B cell (primary cell): ENCODE measurements around the gene PRTFDC1. TPM values are rescaled to one million over a fixed set of nuclear protein-coding genes. Genes with fewer than 3 reads are reported as not detected.

Experiments
- ATAC-seq: fragments of 200-7000 bp; cut with Tn5 transposase; one replicate; pipeline ENCODE4 v1.10.0; 2021; ENCODE audit warnings: low read depth, mild to moderate bottlenecking, moderate number of reproducible peaks, moderate library complexity
- CTCF ChIA-PET: fragments of 350-600 bp; sonication (Branson Sonifier 250); formaldehyde crosslinking; loops from one replicate; lab custom pipeline; 2021; ENCODE audit warnings: antibody characterized with exemption, inconsistent platforms; lab: Charles Lee
- POLR2A ChIA-PET: fragments of 350-600 bp; sonication (Branson Sonifier 250); formaldehyde crosslinking; loops from one replicate; lab custom pipeline; 2021; ENCODE audit warnings: antibody characterized with exemption; lab: Charles Lee
- DNase-seq: peaks from one replicate; pipeline ENCODE4 v3.0.0; 2013
- H2AFZ ChIP-seq: 2 replicates; pipeline ENCODE4 v1.6.1; 2012; ENCODE audit warnings: mild to moderate bottlenecking, low read depth, low read length; ENCODE audit not compliant: insufficient read depth, poor library complexity, severe bottlenecking
- H3K27ac ChIP-seq, 2 donors: 1 replicate in 1 of 2; 2 replicates in 1 of 2; pipeline ENCODE4 v1.5.1; 2012 to 2013; ENCODE audit warnings: low read length in 2 of 2, mild to moderate bottlenecking in 2 of 2, moderate library complexity in 1 of 2
- H3K27me3 ChIP-seq, 4 experiments: fragments of 200-600 bp in 1 of 4; sonication (generic) in 1 of 4; replicated peaks in 1 of 4; 1 replicate in 2 of 4; 2 replicates in 2 of 4; pipeline versions ENCODE4 v1.6.1 to v1.7.0; 2013 to 2016; ENCODE audit warnings: low read length in 3 of 4, mild to moderate bottlenecking in 2 of 4, mixed read lengths in 1 of 4, moderate library complexity in 1 of 4; ENCODE audit not compliant: insufficient read depth in 4 of 4, control insufficient read depth in 3 of 4; ENCODE audit errors: control extremely low read depth in 1 of 4
- H3K36me3 ChIP-seq, 2 experiments: replicated peaks in 1 of 2; 1 replicate in 1 of 2; 2 replicates in 1 of 2; pipeline versions ENCODE4 v1.6.1 to v1.7.1; 2013; ENCODE audit warnings: low read length in 1 of 2; ENCODE audit not compliant: insufficient read depth in 2 of 2, control insufficient read depth in 1 of 2; ENCODE audit errors: control extremely low read depth in 1 of 2, extremely low read depth in 1 of 2
- H3K4me1 ChIP-seq, 2 donors: fragments of 200-600 bp in 1 of 2; sonication (generic) in 1 of 2; 1 replicate in 1 of 2; 2 replicates in 1 of 2; pipeline versions ENCODE4 v1.5.1 to v1.6.1; 2013 to 2017; ENCODE audit warnings: low read length in 2 of 2; ENCODE audit not compliant: control insufficient read depth in 2 of 2, insufficient read depth in 2 of 2
- H3K4me2 ChIP-seq: replicated peaks from 2 replicates; pipeline ENCODE3; 2012; ENCODE audit warnings: mild to moderate bottlenecking, low read depth, low read length; ENCODE audit not compliant: poor library complexity, severe bottlenecking
- H3K4me3 ChIP-seq, 5 experiments: fragments of 200-600 bp in 1 of 5; sonication (generic) in 1 of 5; 1 replicate in 3 of 5; 2 replicates in 2 of 5; pipeline versions ENCODE4 v1.5.1 to v1.7.0; 2011 to 2016; ENCODE audit warnings: low read length in 4 of 5, mild to moderate bottlenecking in 4 of 5, low read depth in 2 of 5, control low read depth in 1 of 5, moderate library complexity in 1 of 5; ENCODE audit not compliant: insufficient read depth in 1 of 5; ENCODE audit errors: control extremely low read depth in 1 of 5, extremely low read depth in 1 of 5
- H3K79me2 ChIP-seq: fragments of 200-600 bp; sonication (generic); one replicate; pipeline ENCODE4 v1.6.0; 2016; ENCODE audit warnings: low read length; ENCODE audit not compliant: control insufficient read depth, insufficient read depth
- H3K9ac ChIP-seq: fragments of 200-600 bp; sonication (generic); 2 replicates; pipeline ENCODE4 v1.6.1; 2017; ENCODE audit warnings: mild to moderate bottlenecking, low read length, moderate library complexity
- H3K9me3 ChIP-seq, 3 donors: one replicate each; pipeline versions ENCODE4 v1.6.1 to v1.7.1; 2013; ENCODE audit warnings: low read length in 2 of 3; ENCODE audit not compliant: control insufficient read depth in 2 of 3, insufficient read depth in 1 of 3; ENCODE audit errors: control extremely low read depth in 1 of 3
- H4K20me1 ChIP-seq: 2 replicates; pipeline ENCODE4 v1.6.0; 2012; ENCODE audit warnings: mild to moderate bottlenecking, low read length; ENCODE audit not compliant: insufficient read depth, control insufficient read depth, poor library complexity, severe bottlenecking
- H3K27ac Mint-ChIP-seq: one replicate; pipeline ENCODE4 v1.8.0; 2021; ENCODE audit warnings: mixed read lengths
- H3K27me3 Mint-ChIP-seq: one replicate; pipeline ENCODE4 v1.8.0; 2021; ENCODE audit warnings: mixed read lengths
- H3K4me1 Mint-ChIP-seq: one replicate; pipeline ENCODE4 v1.8.0; 2021; ENCODE audit warnings: mixed read lengths
- H3K4me3 Mint-ChIP-seq: one replicate; pipeline ENCODE4 v1.8.0; 2021; ENCODE audit warnings: mixed read lengths
- H3K9me3 Mint-ChIP-seq: one replicate; pipeline ENCODE4 v1.8.0; 2022; ENCODE audit warnings: mixed read lengths; ENCODE audit not compliant: insufficient read depth
- EZH2 ChIP-seq: IDR thresholded peaks from 2 replicates; pipeline ENCODE4 v1.6.1; 2012; ENCODE audit warnings: borderline replicate concordance, low read depth, mild to moderate bottlenecking, moderate library complexity, low read length; ENCODE audit not compliant: insufficient read depth, poor library complexity, severe bottlenecking
- WGBS: methylation state at CpG from one replicate; pipeline ENCODE4 v1.1.5; 2013; ENCODE audit warnings: missing lambda C conversion rate; ENCODE audit not compliant: insufficient coverage; 5-methylcytosine and 5-hydroxymethylcytosine counted together
- intact Hi-C: fragments of 100-400 bp; cut with micrococcal nuclease; formaldehyde crosslinking; loops from one replicate; pipeline ENCODE4 v1.10.0; 2022
- polyA plus RNA-seq: library from polyadenylated mRNA; depleted of rRNA; stranded (reverse); fragments of >200 nt; gene quantifications from 2 replicates; pipeline ENCODE4 v1.2.3, GENCODE V29; 2012
- total RNA-seq, 2 donors: library from RNA; stranded (reverse); fragments of 120-200 nt in 1 of 2; gene quantifications; 1 replicate in 1 of 2; 2 replicates in 1 of 2; pipeline versions ENCODE4 v1.2.3 to v1.2.4, GENCODE V29; 2013 to 2022
- TF ChIP-seq, protein P1 (sequence below): fragments of 200-600 bp; IDR thresholded peaks from one replicate; pipeline ENCODE4 v1.8.0; 2022; ENCODE audit warnings: antibody characterized with exemption, mild to moderate bottlenecking

The PRTFDC1 gene
- total and polyA plus RNA-seq, 2 donors (not counting 1 experiment from before 2014, with no cell fraction given): 0.63 TPM; not detected in 1

DNA sequence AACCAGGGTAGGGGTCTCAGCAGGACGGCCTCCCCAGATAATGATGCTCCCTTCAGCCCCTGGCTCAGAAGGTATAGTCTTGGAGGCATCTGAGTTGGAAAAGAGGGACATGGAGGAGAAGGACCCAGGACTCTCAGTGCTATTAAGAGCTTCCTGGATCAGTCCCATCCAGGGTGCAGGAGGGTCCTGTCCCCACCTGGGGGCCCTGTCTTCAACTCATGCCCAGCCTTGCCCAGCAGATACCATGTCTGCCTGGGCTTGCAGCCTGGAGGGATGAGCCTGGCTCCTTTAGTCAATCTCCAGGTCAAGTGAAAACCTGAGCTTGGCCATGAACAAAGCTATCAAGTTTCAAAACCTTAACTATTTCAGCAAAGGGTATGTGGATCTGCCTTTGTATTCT is 67.6 kb downstream of the PRTFDC1 start:
- CTCF ChIA-PET: no interaction called here
- TF ChIP-seq, protein P1, sequence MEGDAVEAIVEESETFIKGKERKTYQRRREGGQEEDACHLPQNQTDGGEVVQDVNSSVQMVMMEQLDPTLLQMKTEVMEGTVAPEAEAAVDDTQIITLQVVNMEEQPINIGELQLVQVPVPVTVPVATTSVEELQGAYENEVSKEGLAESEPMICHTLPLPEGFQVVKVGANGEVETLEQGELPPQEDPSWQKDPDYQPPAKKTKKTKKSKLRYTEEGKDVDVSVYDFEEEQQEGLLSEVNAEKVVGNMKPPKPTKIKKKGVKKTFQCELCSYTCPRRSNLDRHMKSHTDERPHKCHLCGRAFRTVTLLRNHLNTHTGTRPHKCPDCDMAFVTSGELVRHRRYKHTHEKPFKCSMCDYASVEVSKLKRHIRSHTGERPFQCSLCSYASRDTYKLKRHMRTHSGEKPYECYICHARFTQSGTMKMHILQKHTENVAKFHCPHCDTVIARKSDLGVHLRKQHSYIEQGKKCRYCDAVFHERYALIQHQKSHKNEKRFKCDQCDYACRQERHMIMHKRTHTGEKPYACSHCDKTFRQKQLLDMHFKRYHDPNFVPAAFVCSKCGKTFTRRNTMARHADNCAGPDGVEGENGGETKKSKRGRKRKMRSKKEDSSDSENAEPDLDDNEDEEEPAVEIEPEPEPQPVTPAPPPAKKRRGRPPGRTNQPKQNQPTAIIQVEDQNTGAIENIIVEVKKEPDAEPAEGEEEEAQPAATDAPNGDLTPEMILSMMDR: no peak
- no peak for TF ChIP-seq EZH2
- Histone ChIP-seq H3K4me1 (peaks cover 28 to 52% of the 10 kb centered on the region in 2 donors), H2AFZ (no peak overlapping the region), H4K20me1 (no peaks in the 10 kb centered on the region), H3K9me3 (peaks cover 0 to 3% (median 0%) of the 10 kb centered on the region in 3 donors), H3K36me3 (no peaks in the 10 kb centered on the region), H3K79me2 (no peaks in the 10 kb centered on the region), H3K4me2 (no peak overlapping the region), H3K27ac (no peak overlapping the region), H3K4me3 (no peak overlapping the region), H3K9ac (no peak overlapping the region), H3K27me3 (no peaks in the 10 kb centered on the region)
- no peaks in the 10 kb centered on the region for H3K27me3 Mint-ChIP-seq
- peaks cover 57% of the 10 kb centered on the region for H3K4me1 Mint-ChIP-seq
- no CpG with 5 or more reads among the region's 1 CpG for WGBS
- H3K27ac Mint-ChIP-seq: no peak overlapping the region
- H3K4me3 Mint-ChIP-seq: no peak overlapping the region
- ATAC-seq (no peak), DNase-seq (no peak)
- no peaks in the 10 kb centered on the region for H3K9me3 Mint-ChIP-seq
- POLR2A ChIA-PET: no interaction called here
- intact Hi-C loops: loop anchor here (5.0 kb wide), 1 partner anchor 68 kb away; the partner anchor contains the start of gene PRTFDC1

DNA sequence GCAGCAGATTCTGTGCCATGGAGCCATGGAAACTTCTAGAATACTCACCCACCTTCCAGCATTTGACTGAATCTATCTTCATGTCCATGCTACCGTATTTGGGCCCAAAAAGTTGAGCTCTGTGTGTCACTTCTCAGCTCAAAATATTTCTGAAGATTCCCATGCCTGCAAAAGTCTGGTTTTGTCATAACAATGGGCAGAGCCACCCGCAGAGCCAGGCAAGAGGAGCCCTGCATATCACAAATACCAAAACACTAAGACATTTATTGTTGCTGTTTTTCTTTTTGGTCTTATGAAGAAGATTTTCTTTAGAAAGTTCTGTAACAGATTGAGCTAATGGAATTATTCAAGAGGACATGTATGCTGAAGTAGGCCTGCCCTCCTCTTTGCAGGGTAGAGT is 68.1 kb downstream of the PRTFDC1 start:
- no peak overlapping the region for H3K27ac Mint-ChIP-seq
- intact Hi-C loops: no loop called here

More for the DNA sequence above, 68.1 kb downstream of the PRTFDC1 start:
- no peaks in the 10 kb centered on the region for H3K79me2 ChIP-seq
- no peak overlapping the region for H3K4me3 ChIP-seq
- no peak overlapping the region for H3K9ac ChIP-seq
- no peak overlapping the region for H2AFZ ChIP-seq
- H3K36me3 ChIP-seq: no peaks in the 10 kb centered on the region
- no peak for DNase-seq
- Mint-ChIP-seq H3K4me3 (no peak overlapping the region), H3K4me1 (peaks cover 54% of the 10 kb centered on the region), H3K9me3 (no peaks in the 10 kb centered on the region), H3K27me3 (no peaks in the 10 kb centered on the region)
- no peaks in the 10 kb centered on the region for H4K20me1 ChIP-seq
- H3K9me3 ChIP-seq: peaks cover 0 to 3% (median 0%) of the 10 kb centered on the region in 3 donors
- no peak overlapping the region for H3K4me2 ChIP-seq
- ATAC-seq: no peak
- 94% methylated on average over 1 of the region's 2 CpGs for WGBS
- CTCF ChIA-PET: no interaction called here
- no peak for TF ChIP-seq EZH2
- TF ChIP-seq, protein P1: no peak
- H3K27ac ChIP-seq: peak overlapping the region in 1 of 2 donors; percentile 15
- POLR2A ChIA-PET: no interaction called here
- H3K4me1 ChIP-seq: peaks cover 28 to 52% of the 10 kb centered on the region in 2 donors
- no peaks in the 10 kb centered on the region for H3K27me3 ChIP-seq
